GM21786 (cell line): ENCODE measurements around the gene GANAB.
"Not testable (repeated sequence)": the region's sequence is repeated elsewhere in the genome, so short reads cannot be mapped to it uniquely, and the experiment has no call there.

Experiments used
- ATAC-seq: cut with Tn5 transposase; IDR thresholded peaks from one replicate; pipeline ENCODE4 v1.9.1; 2021; ENCODE audit not compliant: unreplicated experiment

Gene GANAB

GRCh38 chr11:62621567-62622470 is 24.6 kb downstream of the GANAB start, which contains the start of gene B3GAT3:
Gene B3GAT3, minus strand, starts transcription at chr11:62621986. Its CDS starts 39 bp downstream, at chr11:62621947.
- peak; percentile 97 for ATAC-seq

GRCh38 chr11:62621027-62621566 is 25.3 kb downstream of the GANAB start:
- ATAC-seq: no peak

- not testable (repeated sequence) for ATAC-seq
These were observed 29.5 kb downstream of the GANAB start for GRCh38 chr11:62616957-62617356.

GRCh38 chr11:62615521-62615920 is 30.9 kb downstream of the GANAB start:
- no peak for ATAC-seq

- no peak for ATAC-seq
These were observed 32.1 kb downstream of the GANAB start for GRCh38 chr11:62614275-62614674.

- no peak for ATAC-seq
These were observed 33.1 kb downstream of the GANAB start for GRCh38 chr11:62613291-62613778.

GRCh38 chr11:62612366-62613290 is 33.8 kb downstream of the GANAB start, which contains the start of the genes EML3 and ROM1:
Gene EML3, minus strand, starts transcription at chr11:62612775. Its CDS starts 318 bp downstream, at chr11:62612457.
Gene ROM1, plus strand, starts transcription at chr11:62613257. Its CDS starts 25 bp downstream, at chr11:62613282.
- ATAC-seq: peak; percentile 69

GRCh38 chr11:62611705-62612365 is 34.6 kb downstream of the GANAB start:
- peak; percentile 18 for ATAC-seq

- no peak for ATAC-seq
These were observed 35.4 kb downstream of the GANAB start for GRCh38 chr11:62610814-62611704.

- no peak for ATAC-seq
These were observed 36.0 kb downstream of the GANAB start for GRCh38 chr11:62610403-62610802.

- no peak for ATAC-seq
These were observed 37.6 kb downstream of the GANAB start for GRCh38 chr11:62608776-62609175.

- ATAC-seq: no peak
These were observed 38.7 kb downstream of the GANAB start for GRCh38 chr11:62607714-62608113.

GRCh38 chr11:62605902-62606301 is 40.5 kb downstream of the GANAB start:
- ATAC-seq: no peak

GRCh38 chr11:62605467-62605866 is 40.9 kb downstream of the GANAB start:
- ATAC-seq: no peak

GRCh38 chr11:62604460-62605120 is 41.8 kb downstream of the GANAB start:
- no peak for ATAC-seq

- ATAC-seq: no peak
These were observed 42.6 kb downstream of the GANAB start for GRCh38 chr11:62603776-62604299.

- no peak for ATAC-seq
These were observed 43.4 kb downstream of the GANAB start for GRCh38 chr11:62603072-62603408.

GRCh38 chr11:62602141-62603071 is 44.0 kb downstream of the GANAB start:
- ATAC-seq: no peak
